Measurements from ENCODE around the gene PHF20.
"Not testable (repeated sequence)": the region's sequence is repeated elsewhere in the genome, so short reads cannot be mapped to it uniquely, and the experiment has no call there.

PHF20 gene

DNA sequence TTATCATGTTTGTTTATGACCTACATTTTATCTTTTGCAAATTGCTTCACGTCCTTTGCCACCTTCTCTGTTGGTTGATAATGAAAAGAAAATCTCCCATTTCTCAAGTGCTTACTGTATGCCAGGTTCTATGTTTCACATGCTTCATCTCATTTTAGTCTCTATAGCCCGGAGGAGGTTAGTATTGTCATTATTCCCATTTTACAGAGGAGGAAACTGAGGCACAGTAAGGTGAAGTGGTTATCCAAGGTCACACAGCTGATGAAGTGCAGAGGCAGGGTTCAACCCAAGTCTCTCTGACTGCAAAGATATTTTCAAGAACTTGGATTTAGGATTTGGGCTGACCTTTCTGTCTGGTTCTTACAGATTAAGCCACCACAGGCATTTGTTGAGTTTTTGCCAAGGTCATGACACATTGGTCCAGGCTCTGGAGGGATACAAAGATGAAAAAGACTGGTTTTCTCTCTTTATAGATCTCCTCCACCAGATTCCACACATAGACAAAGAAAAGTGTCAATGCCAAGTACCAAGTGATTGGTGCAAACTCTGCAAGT, 217.2 kb downstream of the PHF20 start:
- DNase-seq, result no peak

DNA sequence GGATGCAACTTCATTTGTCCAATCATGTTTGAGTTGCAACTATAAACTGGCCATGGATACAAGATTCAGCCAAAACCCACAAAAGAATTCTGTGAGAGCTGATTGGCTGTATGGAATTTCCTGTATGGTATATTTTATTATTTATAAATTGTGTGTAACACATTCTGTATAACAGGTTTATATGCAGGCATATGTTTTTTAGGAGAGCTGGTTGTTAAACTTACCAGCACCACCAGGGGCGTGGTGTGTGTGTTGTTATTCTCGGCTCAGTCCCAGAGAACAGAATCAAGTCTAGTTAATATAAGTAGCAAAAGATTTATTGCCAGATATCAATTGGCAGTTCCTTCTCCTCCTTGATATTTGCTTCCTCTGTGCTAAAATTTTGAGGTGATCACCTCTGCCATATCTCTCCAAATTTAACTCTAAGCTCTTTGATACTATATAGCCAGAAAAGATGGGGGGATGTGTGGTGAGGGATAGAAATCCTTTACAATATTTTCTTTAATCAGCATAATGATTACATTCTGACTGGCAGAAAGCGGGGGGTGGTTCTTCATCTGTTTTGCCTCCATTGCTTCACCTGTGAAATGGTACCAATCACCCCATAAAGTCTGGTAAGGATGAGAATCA, 219.4 kb downstream of the PHF20 start:
- DNase-seq, result no peak

DNA sequence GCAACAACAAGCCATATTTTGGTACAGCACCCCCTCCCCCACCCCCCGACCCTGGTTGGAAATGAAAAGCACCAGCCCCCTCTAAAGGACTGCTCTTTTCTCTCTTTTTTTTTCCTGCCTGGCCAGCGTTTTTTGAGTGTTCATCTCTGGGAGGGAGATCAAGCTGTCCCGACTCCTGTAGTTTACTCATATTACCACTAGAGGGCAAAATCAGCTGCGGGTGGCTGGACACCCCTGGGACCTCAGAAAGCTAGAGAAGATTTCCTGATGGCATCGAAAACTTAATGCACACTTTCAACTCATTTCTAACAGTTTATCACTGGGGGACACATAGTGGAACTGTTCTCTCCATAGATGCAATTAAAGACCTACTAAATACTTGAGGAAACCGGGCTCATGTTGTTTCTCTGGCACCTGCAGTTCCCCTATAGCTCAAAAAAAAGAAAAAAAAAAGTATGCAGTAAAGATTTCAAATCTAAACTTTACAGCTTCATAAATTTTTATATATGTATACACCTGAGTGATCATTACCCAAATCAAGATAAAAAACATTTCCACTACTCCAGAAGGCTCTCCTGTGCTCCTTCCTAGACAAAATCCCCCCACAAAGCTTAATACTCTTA, 221.0 kb downstream of the PHF20 start:
- peak; percentile 9 for DNase-seq

DNA sequence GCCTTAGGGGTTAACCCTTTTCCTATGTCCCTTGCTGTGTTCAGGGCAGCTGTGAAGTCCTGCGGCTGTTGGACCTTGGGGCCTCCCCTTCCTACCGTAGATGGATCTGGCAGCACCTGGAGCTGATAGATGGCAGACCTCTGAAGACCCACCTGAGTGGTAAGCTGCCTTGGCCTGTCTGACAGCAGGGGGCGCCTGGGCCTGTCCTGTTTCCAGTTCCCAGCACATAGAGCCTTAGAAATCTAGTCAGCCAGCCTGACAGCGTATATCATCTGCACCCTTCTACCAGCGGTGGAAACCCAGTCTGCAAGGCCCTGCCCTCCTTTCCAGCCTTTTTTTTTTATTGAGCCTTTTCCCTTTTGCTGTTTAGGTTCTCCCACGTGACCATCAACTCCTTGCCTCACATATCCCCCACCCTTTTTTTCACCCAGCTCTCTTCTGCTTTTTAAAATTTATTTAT, 223.2 kb downstream of the PHF20 start:
- DNase-seq, result peak; percentile 81

DNA sequence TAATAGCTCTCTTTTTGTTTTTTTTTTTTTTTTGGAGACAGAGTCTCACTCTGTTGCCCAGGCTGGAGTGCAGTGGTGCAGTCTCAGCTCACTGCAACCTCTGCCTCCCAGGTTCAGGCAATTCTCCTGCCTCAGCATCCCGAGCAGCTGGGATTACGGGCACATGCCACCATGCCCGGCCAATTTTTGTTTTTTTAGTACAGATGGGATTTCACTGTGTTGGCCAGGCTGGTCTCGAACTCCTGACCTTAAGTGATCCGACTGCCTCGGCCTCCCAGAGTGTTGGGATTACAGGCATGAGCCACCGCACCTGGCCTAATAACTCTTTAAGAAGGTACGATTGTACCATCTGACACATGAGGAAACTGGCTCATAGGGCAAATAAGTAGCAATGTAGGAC, 224.7 kb downstream of the PHF20 start:
- DNase-seq, result not testable (repeated sequence)
